HG02884 (cell line): ENCODE measurements around the gene ZNF225.
"Not testable (repeated sequence)": the region's sequence is repeated elsewhere in the genome, so short reads cannot be mapped to it uniquely, and the experiment has no call there.

Source experiments
- ATAC-seq: cut with Tn5 transposase; IDR thresholded peaks from one replicate; pipeline ENCODE4 v1.9.1; 2021; ENCODE audit warnings: mild to moderate bottlenecking, moderate library complexity; ENCODE audit not compliant: unreplicated experiment

Gene ZNF225

GRCh38 chr19:44156475-44156874 is 43.3 kb downstream of the ZNF225 start:
- no peak for ATAC-seq

DNA sequence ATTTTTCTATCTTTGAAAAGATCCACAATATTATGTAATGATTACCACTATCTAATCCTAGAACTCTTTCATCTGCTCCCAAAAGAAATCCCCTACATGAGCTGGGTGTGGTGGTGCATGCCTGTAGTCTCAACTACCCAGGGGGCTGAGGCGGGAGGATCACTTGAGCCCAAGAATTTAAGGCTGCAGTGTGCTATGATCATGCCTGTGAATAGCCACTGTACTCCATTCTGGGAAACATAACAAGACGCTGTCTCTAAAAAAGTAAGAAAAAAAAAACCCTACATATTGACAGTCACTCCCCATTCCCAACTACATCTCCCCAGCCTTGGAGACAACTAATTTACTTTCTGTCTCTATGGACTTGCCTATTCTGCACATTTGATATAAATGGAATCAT is 50.6 kb downstream of the ZNF225 start:
- ATAC-seq = no peak

GRCh38 chr19:44164327-44164672 is 51.1 kb downstream of the ZNF225 start:
- ATAC-seq = peak; percentile 13

DNA sequence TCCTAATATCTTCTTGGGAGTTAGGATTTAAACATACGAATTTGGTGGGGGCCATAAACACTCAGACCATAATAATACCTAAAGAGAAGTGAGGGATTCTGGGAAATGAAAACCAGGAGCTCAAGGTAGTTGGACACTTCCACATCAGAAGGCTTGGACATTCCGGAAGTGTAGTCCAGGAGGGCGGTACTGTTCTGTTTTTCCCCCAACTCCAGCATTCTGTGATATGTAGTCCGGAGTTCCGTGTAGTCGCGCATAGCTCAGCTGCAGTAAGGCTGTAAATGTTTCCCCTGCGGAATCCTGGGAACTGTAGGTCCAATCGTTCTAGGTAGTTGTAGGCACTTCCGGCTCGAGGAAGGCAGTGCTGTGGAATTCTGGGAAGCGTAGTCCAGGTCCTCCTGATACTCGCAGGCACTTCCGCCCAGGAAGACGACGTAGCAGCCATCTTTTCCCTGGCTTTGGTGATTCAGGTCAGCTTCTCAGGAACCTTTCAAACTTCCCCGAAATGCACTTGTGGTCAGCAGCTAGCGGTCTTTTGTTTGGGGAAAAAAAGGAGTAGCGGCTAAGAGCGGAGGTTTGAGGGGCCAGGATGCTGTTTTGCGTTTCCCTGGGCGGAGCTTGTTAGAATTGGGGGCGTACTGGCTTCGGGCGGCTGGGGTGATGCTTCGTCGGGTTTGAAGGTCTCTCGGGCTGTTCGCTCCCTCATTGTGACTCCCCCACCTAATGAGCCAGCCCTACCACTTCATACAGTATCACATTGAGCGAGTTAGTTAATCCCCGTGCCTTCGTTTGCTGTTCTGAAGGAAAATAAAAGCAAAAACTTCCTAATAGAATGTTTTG is 51.7 kb downstream of the ZNF225 start, which contains the start of gene ZNF226:
Gene ZNF226 (plus strand): TSS at position 428 of the 840 bp plus-strand sequence. CDS start 4,981 bp downstream, outside the sequence.
- ATAC-seq = peak; percentile 90

DNA sequence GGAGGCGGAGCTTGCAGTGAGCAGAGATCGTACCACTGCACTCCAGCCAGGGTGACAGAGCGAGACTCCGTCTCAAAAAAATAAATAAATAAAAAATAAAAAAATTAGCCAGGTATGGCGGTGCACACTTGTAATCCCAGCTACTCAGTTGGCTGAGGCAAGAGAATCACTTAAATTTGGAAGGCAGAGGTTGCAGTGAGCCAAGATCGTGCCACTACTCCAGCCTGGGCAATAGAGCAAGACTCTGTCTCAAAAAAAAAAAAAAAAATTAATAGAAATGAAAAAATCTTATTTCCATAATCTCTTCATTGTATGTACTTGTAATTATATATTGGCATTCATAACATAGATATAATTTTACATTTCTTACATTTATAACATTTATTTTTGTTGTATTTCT is 57.5 kb downstream of the ZNF225 start:
- not testable (repeated sequence) for ATAC-seq

- ATAC-seq = no peak
These were observed 63.4 kb downstream of the ZNF225 start for GRCh38 chr19:44176590-44176989.

DNA sequence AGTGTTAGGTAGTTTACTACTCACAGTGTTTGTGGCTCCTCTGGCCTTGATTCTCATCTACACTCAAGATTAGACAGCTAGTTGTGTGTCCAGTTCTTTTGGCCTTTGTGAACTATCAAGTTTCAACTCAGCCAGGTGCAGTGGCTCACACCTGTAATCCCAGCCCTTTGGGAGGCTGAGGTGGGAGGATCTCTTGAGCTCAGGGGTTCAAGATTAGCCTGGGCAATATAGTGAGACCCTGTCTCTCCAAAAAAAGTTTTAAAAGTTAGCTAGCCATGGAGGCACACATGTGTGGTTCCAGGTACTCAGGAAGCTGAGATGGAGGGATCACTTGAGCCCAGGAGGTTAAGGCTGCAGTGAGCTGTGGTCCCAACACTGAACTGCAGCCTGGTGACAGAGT is 67.8 kb downstream of the ZNF225 start:
- no peak for ATAC-seq

DNA sequence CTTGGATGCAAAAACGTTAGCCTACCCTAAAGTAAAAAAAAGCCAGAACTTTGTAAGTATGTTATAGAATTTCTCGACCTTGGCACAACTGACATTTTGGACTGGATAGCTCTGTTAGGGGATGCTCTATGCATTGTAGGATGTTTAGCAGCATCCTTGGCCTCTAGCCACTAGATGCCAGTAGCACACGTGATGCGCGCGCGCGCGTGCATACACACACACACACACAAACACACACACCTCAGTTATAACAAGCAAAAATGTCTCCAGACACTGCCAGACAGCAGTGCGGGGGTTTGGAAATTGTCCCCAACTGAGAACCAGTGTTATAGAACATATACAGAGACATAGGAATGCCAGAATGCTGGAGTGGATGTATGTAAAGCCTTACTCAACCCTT is 68.9 kb downstream of the ZNF225 start:
- ATAC-seq = no peak
